Activated CD8-positive, alpha-beta T cell treated with anti-CD3 and anti-CD28 coated beads, Interleukin-2, amount 10 ng/mL, durations not matched to agents 7 days and 5 days (primary cell): ENCODE measurements around the gene MYLK. TPM values are rescaled to one million over a fixed set of nuclear protein-coding genes. Genes with fewer than 3 reads are reported as not detected.

Source experiments
- ATAC-seq: fragments of 150-1000 bp; cut with Tn5 transposase; one replicate; pipeline ENCODE4 v1.10.0; 2021; ENCODE audit warnings: moderate library complexity
- CTCF ChIA-PET: fragments of 350-600 bp; sonication (Branson Sonifier 250); formaldehyde crosslinking; loops from one replicate; lab custom pipeline; 2021; ENCODE audit warnings: antibody characterized with exemption; lab: Charles Lee
- POLR2A ChIA-PET: fragments of 350-600 bp; sonication (Branson Sonifier 250); formaldehyde crosslinking; loops from one replicate; lab custom pipeline; 2021; ENCODE audit warnings: antibody characterized with exemption; lab: Charles Lee
- DNase-seq: peaks from one replicate; pipeline ENCODE4 v3.0.0-alpha.2; 2020
- H3K27ac Mint-ChIP-seq: one replicate; pipeline ENCODE4 v1.8.0; 2021; ENCODE audit warnings: mild to moderate bottlenecking, mixed read lengths
- H3K27me3 Mint-ChIP-seq: one replicate; pipeline ENCODE4 v1.8.0; 2021; ENCODE audit warnings: low read depth, mixed read lengths
- H3K36me3 Mint-ChIP-seq: one replicate; pipeline ENCODE4 v1.8.0; 2021; ENCODE audit warnings: low read depth, mixed read lengths
- H3K4me1 Mint-ChIP-seq: one replicate; pipeline ENCODE4 v1.8.0; 2021; ENCODE audit warnings: low read depth, mixed read lengths
- H3K4me3 Mint-ChIP-seq: one replicate; pipeline ENCODE4 v1.8.0; 2021; ENCODE audit warnings: mild to moderate bottlenecking, mixed read lengths
- H3K9me3 Mint-ChIP-seq: one replicate; pipeline ENCODE4 v1.8.0; 2022; ENCODE audit warnings: mixed read lengths; ENCODE audit not compliant: insufficient read depth
- total RNA-seq, 2 experiments: library from RNA; stranded (reverse); gene quantifications; one replicate each; pipeline ENCODE4 v1.2.3, GENCODE V29; 2021

Gene MYLK
- total RNA-seq, 2 experiments from 2014 or later: not detected

DNA sequence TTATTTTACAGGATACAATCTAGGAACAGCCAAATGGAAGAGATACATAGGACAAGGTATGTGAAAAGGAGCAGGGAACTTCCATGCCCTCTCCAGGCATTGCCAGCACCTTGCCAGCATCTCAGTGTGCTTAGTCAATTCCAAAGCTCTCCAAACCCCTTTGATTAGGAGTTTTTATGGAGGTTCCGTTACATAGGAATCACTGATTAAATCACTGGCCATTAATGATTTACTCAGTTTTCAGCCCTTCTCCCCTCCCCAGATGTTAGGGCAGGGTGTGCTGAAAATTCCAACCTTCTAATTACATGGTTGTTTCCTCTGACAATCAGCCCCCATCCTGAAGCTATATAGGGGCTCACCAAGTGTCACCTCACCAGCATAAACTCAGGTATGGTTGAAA, 11.5 kb downstream of the MYLK start:
- ChIA-PET CTCF (no interaction called here), POLR2A (no interaction called here)
- no peaks in the 10 kb centered on the region for H3K4me1 Mint-ChIP-seq
- H3K27me3 Mint-ChIP-seq: peaks cover 19% of the 10 kb centered on the region
- no peak overlapping the region for H3K4me3 Mint-ChIP-seq
- no peaks in the 10 kb centered on the region for H3K36me3 Mint-ChIP-seq
- H3K27ac Mint-ChIP-seq: no peak overlapping the region
- DNase-seq (no peak), ATAC-seq (no peak)
- no peaks in the 10 kb centered on the region for H3K9me3 Mint-ChIP-seq

DNA sequence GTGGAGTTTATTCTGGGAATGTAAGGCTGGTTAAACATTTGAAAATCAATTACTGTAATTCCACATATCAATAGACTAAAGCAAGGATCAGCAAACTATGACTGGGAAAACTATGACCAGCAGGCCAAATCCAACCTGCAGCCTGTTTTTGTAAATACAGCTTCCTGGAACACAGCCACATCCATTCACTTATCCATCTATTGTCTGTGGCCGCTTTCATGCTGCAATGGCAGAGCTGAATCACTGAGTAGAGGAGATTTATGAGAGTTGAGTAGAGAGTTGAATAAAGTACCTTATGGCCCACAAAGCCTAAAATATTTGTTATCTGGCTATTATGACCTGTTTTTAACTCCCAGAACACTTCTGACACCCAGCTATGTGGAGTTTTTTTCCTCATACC, 12.2 kb downstream of the MYLK start:
- H3K36me3 Mint-ChIP-seq: no peaks in the 10 kb centered on the region
- H3K4me3 Mint-ChIP-seq: no peak overlapping the region
- ATAC-seq: no peak
- no peak overlapping the region for H3K27ac Mint-ChIP-seq
- H3K4me1 Mint-ChIP-seq: no peaks in the 10 kb centered on the region
- H3K9me3 Mint-ChIP-seq: no peaks in the 10 kb centered on the region
- ChIA-PET CTCF (no interaction called here), POLR2A (no interaction called here)
- H3K27me3 Mint-ChIP-seq: peaks cover 18% of the 10 kb centered on the region
- no peak for DNase-seq

DNA sequence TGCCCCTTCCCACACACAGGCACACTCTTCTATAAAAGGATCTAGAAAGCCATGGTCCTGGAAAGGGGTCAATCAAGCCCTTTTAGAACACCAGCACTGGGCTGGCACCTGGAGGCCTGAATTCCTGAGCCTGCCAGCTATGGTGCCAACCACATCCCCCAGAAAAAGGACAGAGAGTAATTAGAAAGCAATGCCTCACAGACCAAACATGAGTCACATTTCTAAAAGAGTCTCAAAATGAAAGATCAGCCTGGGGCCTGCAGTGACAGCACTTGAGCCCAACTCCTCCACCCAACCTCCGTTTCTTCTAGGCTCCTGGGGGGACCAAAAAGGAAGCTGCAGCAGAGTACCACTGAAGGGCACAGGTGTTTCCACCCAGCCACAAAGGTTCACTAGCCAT, 14.1 kb downstream of the MYLK start:
- Mint-ChIP-seq H3K4me1 (no peaks in the 10 kb centered on the region), H3K9me3 (no peaks in the 10 kb centered on the region), H3K27me3 (peaks cover 15% of the 10 kb centered on the region), H3K4me3 (no peak overlapping the region), H3K36me3 (no peaks in the 10 kb centered on the region), H3K27ac (no peak overlapping the region)
- ChIA-PET CTCF (no interaction called here), POLR2A (no interaction called here)
- no peak for ATAC-seq
- no peak for DNase-seq

DNA sequence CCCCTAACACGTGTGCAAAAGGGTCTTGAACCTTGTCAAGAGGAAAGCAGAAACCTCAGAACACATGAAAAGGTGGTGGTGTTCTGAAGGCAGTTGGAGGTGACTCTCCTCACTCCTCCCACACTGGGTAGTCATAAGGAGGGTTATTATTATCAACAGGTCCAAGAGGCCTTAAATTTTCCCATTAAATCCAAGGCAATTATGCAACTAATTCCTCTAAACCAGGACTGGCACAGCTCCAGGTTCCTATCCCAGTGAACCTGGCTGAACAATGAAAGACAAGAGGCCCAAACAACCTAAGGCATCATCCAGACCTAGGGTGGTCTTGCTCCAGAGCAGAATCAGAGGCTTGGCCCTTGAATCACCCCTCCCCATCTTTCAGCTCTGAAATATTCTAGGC, 15.0 kb downstream of the MYLK start:
- ChIA-PET POLR2A (no interaction called here), CTCF (no interaction called here)
- Mint-ChIP-seq H3K4me3 (no peak overlapping the region), H3K27ac (no peak overlapping the region), H3K27me3 (peaks cover 12% of the 10 kb centered on the region), H3K36me3 (no peaks in the 10 kb centered on the region), H3K4me1 (no peaks in the 10 kb centered on the region), H3K9me3 (no peaks in the 10 kb centered on the region)
- DNase-seq: no peak
- ATAC-seq: no peak

DNA sequence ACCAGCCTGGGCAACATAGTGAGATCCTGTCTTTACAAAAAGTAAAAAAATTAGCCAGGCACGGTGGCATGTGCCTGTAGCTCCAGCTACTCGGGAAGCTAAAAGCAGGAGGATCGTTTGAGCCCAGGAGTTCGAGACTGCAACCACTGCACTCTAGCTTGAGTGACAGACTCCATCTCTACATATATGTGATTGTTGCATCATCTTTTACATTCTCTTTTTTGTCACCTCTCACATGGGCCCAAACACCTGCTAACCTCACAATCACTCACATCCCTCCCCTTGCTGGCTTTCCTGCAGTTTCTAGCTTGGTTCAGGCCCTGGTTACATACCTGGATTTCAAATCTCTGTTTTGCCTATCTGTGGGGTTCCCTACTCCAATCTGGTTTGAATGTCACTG, 19.4 kb downstream of the MYLK start:
- Mint-ChIP-seq H3K4me3 (no peak overlapping the region), H3K36me3 (no peaks in the 10 kb centered on the region), H3K27ac (no peak overlapping the region), H3K4me1 (no peaks in the 10 kb centered on the region), H3K27me3 (no peaks in the 10 kb centered on the region), H3K9me3 (no peaks in the 10 kb centered on the region)
- ChIA-PET POLR2A (no interaction called here), CTCF (no interaction called here)
- ATAC-seq: no peak
- no peak for DNase-seq

DNA sequence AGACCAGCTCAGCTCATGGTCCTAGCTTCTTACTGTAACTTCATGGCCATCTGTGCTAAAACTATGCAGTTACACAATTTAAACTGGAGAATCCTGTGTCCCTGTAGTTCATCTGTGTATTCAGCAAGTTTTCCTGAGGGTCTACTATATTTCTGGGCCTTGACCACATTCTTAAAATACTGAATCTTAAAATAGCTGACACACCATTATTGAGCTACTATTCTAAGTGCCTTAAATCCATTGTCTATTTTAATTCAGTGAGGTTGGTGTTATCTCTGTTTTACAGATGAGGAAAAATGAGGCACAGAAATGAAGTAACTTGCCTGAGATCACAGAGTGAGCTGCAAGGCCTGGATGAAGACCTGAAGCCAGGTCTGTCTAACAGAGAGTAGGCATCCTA, 22.0 kb downstream of the MYLK start:
- ChIA-PET POLR2A (no interaction called here), CTCF (no interaction called here)
- Mint-ChIP-seq H3K36me3 (no peaks in the 10 kb centered on the region), H3K9me3 (no peaks in the 10 kb centered on the region), H3K4me1 (no peaks in the 10 kb centered on the region), H3K27ac (no peak overlapping the region), H3K4me3 (no peak overlapping the region), H3K27me3 (peaks cover 3% of the 10 kb centered on the region)
- DNase-seq: no peak
- ATAC-seq: no peak

DNA sequence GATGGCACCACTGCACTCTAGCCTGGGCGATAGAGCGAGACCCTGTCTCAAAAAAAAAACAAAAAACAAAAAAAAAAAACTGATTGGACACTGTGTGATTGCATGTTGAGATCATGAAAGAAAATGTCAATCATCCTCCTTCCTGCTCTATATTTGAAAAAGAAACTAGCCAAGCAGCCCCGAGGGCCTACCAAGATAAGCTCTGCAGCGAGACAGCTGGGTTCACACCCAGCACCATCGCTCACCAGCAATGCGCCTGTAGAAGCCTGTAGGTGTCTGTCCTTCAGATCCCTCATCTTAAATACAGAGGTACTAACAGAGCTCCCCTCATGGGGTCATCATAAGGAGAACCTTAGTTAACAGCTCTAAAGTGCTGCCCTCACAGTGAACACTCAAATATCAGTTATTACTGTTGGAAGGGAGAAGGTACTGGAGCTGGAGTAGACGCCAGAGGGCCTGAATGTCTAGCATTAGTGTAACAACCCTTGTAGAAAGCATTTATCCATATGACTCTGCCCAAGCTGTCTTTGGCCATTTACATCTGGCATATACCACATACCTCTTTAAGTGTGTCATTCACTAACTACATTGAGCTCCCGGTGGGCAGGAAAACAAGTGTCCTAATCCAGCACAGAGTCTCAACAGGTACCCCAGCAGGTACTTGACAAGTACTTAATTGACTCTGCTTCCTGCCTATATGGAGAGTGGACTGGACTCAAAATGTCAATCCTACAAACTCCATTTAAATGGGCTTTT, 22.9 kb downstream of the MYLK start:
- Mint-ChIP-seq H3K4me1 (no peaks in the 10 kb centered on the region), H3K27me3 (peaks cover 3% of the 10 kb centered on the region), H3K36me3 (no peaks in the 10 kb centered on the region), H3K27ac (no peak overlapping the region), H3K4me3 (no peak overlapping the region), H3K9me3 (no peaks in the 10 kb centered on the region)
- no peak for ATAC-seq
- POLR2A ChIA-PET: no interaction called here
- DNase-seq: no peak
- CTCF ChIA-PET: no interaction called here

DNA sequence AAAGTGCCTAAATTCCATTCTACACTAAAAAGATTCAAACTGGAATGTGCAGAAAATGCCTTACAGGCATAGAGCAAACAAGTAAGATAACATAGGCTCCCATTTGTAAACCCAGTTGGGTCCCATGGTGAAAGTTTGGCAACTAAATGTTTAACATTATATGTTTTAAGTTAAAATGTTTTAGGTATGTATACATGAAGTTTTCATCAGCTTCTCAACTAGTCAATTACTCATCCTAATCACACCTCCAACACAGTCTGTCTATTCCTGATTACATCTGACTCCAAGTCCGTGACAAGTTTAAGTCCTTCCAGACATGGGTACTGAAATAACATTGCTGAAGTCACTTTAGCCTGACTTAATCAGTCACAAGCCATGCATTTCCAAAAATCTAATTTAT, 25.0 kb downstream of the MYLK start:
- POLR2A ChIA-PET: no interaction called here
- Mint-ChIP-seq H3K4me1 (no peaks in the 10 kb centered on the region), H3K4me3 (no peak overlapping the region), H3K27me3 (peaks cover 3% of the 10 kb centered on the region), H3K36me3 (no peaks in the 10 kb centered on the region), H3K27ac (no peak overlapping the region), H3K9me3 (peaks cover 8% of the 10 kb centered on the region)
- CTCF ChIA-PET: no interaction called here
- ATAC-seq (no peak), DNase-seq (no peak)

DNA sequence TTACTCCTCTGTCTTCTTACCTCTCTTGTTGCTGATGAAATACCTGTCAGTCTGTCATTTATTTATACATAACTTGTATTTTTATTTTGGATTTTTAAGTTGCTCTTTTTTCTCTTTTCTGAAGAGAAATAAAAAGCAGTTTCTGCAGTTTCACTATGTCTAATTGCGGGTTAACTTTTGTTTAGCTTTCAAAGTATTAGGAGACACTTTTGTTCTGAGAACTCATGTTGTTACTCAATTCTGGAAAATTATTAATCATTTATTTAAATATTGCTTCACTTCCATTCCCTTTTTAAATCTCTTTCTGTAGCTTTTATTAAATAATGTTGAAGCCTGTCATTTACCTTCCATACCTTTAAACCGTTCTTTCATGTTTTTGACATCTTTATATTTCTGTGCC, 29.2 kb downstream of the MYLK start:
- peaks cover 6% of the 10 kb centered on the region for H3K27me3 Mint-ChIP-seq
- DNase-seq: no peak
- no peak overlapping the region for H3K4me3 Mint-ChIP-seq
- H3K36me3 Mint-ChIP-seq: no peaks in the 10 kb centered on the region
- H3K27ac Mint-ChIP-seq: no peak overlapping the region
- H3K4me1 Mint-ChIP-seq: no peaks in the 10 kb centered on the region
- ChIA-PET CTCF (no interaction called here), POLR2A (no interaction called here)
- peaks cover 8% of the 10 kb centered on the region for H3K9me3 Mint-ChIP-seq
- ATAC-seq: no peak

DNA sequence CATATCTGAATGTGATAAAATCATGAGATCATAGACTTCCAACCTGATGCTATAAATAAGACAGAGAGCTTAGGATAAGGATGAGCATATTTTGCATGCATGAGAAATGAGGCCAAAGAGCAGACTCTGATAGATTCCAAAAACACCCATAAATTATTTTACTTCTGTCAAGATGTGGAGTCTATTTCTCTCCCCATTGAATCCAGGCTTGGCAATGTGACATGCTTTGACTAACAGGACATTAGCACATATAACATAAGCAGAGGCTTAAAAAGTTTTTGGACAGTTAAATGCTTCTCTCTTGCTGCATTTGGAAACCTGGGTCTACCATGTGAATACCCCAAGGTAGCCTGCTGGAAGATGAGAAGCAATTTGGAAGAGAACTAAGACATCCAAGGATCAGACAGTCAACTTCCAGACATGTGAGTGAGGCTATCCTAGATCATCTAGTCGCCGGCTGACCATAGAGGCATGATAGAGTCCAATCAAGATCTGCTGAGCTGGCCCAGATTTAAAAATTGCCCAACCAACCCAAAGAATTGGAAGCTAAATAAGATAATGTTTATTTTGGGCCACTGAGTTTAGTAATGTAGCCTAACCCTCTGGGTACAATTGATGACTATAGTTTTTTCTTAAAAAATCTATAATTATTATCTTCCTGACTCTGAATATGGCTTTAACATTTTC, 30.3 kb downstream of the MYLK start:
- H3K27me3 Mint-ChIP-seq: peaks cover 2% of the 10 kb centered on the region
- H3K4me3 Mint-ChIP-seq: no peak overlapping the region
- no peak overlapping the region for H3K27ac Mint-ChIP-seq
- ChIA-PET POLR2A (no interaction called here), CTCF (no interaction called here)
- H3K9me3 Mint-ChIP-seq: peaks cover 14% of the 10 kb centered on the region
- H3K36me3 Mint-ChIP-seq: no peaks in the 10 kb centered on the region
- no peaks in the 10 kb centered on the region for H3K4me1 Mint-ChIP-seq
- DNase-seq: no peak
- no peak for ATAC-seq

DNA sequence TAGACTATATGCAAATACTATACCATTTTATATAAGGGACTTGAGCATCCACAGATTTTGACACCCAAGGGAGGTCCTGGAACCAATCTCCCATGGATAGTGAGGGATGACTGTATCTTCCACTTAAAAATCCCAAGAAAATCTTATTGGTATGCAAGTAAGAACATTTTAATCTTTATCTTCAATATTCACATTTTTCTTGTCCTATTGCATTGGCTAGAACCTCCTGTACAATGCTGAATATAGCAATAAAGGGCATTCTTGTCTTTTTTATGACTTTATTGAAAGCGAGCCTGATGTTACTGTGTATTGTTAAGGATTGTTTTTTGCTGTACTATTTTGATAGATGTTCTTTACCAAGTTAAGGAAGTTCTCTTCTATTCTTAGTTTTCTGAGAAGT, 36.9 kb downstream of the MYLK start:
- DNase-seq (no peak), ATAC-seq (no peak)
- ChIA-PET CTCF (no interaction called here), POLR2A (no interaction called here)
- H3K27me3 Mint-ChIP-seq: no peaks in the 10 kb centered on the region
- peaks cover 7% of the 10 kb centered on the region for H3K9me3 Mint-ChIP-seq
- H3K4me1 Mint-ChIP-seq: no peaks in the 10 kb centered on the region
- no peak overlapping the region for H3K4me3 Mint-ChIP-seq
- no peaks in the 10 kb centered on the region for H3K36me3 Mint-ChIP-seq
- H3K27ac Mint-ChIP-seq: no peak overlapping the region

DNA sequence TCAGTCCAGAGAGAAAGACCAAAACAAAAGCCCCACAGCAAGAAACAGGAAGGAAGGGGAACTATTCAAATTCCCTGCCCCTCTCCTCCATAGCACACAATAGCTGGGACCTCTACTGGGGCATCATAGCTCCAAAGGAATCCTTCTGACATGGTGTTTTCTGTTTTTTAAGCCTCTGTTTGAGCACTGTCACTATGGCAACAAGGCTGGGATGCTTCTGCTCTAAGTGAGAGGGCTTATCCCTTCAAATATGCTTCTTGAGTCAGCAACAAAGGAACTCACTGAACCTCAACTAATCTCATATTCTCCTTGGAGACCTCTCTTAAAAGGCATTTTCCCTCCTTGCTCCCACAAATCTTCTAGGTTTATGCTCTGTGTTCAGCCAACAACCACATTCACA, 40.5 kb downstream of the MYLK start:
- no peaks in the 10 kb centered on the region for H3K36me3 Mint-ChIP-seq
- ChIA-PET POLR2A (no interaction called here), CTCF (no interaction called here)
- ATAC-seq (no peak), DNase-seq (no peak)
- no peak overlapping the region for H3K4me3 Mint-ChIP-seq
- H3K9me3 Mint-ChIP-seq: no peaks in the 10 kb centered on the region
- no peaks in the 10 kb centered on the region for H3K4me1 Mint-ChIP-seq
- H3K27ac Mint-ChIP-seq: no peak overlapping the region
- peaks cover 5% of the 10 kb centered on the region for H3K27me3 Mint-ChIP-seq
